Body of pancreas (tissue), 4 donors: ENCODE data around the gene PNPLA2.

Source experiments
- CTCF ChIP-seq, 7 experiments: fragments of 450-650 bp in 4 of 7; fragments of 200-600 bp in 3 of 7; sonication (generic) in 3 of 7; IDR thresholded peaks; one replicate each; pipeline ENCODE4 v1.5.1; 2016 to 2019; ENCODE audit warnings: antibody characterized with exemption in 7 of 7
- POLR2A ChIP-seq, 3 donors: fragments of 450-650 bp; IDR thresholded peaks; one replicate each; pipeline ENCODE4 v1.6.1; 2016; ENCODE audit warnings: antibody characterized with exemption in 3 of 3, mild to moderate bottlenecking in 2 of 3

GRCh38 chr11:862081-862661 lies 43.5 kb downstream of the PNPLA2 start:
- no peak for TF ChIP-seq CTCF (IDR thresholded peaks at IDR 0.05)
- no peak for TF ChIP-seq POLR2A (IDR thresholded peaks at IDR 0.05)
